GM12865 (cell line): ENCODE measurements around the gene PCDHGB7.
"Not testable (repeated sequence)": the region's sequence is repeated elsewhere in the genome, so short reads cannot be mapped to it uniquely, and the experiment has no call there.

Experiments
- DNase-seq: peaks from one replicate; pipeline ENCODE4 v3.0.0; 2010; ENCODE audit warnings: low read depth
- H3K4me3 ChIP-seq: 2 replicates; pipeline ENCODE4 v1.5.1; 2011; ENCODE audit warnings: mild to moderate bottlenecking, low read depth, low read length, control low read depth
- TF ChIP-seq, protein P1 (sequence below): IDR thresholded peaks from 2 replicates; pipeline ENCODE4 v1.5.1; 2011; ENCODE audit warnings: low read length, control low read depth, low read depth, inconsistent platforms; ENCODE audit not compliant: insufficient read depth; ENCODE audit errors: missing control alignments

Gene PCDHGB7

DNA sequence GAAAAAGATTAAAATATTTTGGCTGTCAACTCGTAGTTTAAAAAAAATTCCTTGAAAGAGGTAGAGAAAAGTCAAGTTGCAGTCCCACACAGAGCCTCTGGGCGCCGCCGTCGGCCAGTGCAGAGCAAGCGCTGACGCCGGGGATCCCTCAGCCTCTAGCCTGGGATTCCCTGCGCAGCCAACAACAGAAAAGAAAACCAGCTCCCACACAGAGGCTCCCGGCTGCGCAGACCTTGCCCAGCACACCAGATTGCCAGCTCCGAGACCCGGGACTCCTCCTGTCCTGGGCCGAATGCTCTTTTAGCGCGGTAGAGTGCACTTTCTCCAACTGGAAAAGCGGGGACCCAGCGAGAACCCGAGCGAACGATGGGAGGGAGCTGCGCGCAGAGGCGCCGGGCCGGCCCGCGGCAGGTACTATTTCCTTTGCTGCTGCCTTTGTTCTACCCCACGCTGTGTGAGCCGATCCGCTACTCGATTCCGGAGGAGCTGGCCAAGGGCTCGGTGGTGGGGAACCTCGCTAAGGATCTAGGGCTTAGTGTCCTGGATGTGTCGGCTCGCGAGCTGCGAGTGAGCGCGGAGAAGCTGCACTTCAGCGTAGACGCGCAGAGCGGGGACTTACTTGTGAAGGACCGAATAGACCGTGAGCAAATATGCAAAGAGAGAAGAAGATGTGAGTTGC, at the start of gene PCDHGB7:
TSS of gene PCDHGB7 (plus strand) at position 184 of the 679 bp plus-strand sequence. CDS start at position 367, 183 bp downstream.
- TF ChIP-seq, protein P1, sequence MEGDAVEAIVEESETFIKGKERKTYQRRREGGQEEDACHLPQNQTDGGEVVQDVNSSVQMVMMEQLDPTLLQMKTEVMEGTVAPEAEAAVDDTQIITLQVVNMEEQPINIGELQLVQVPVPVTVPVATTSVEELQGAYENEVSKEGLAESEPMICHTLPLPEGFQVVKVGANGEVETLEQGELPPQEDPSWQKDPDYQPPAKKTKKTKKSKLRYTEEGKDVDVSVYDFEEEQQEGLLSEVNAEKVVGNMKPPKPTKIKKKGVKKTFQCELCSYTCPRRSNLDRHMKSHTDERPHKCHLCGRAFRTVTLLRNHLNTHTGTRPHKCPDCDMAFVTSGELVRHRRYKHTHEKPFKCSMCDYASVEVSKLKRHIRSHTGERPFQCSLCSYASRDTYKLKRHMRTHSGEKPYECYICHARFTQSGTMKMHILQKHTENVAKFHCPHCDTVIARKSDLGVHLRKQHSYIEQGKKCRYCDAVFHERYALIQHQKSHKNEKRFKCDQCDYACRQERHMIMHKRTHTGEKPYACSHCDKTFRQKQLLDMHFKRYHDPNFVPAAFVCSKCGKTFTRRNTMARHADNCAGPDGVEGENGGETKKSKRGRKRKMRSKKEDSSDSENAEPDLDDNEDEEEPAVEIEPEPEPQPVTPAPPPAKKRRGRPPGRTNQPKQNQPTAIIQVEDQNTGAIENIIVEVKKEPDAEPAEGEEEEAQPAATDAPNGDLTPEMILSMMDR, result peak; percentile 72
- peak; percentile 82 for DNase-seq
- peak within 1 kb of the TSS; percentile 54 for H3K4me3 ChIP-seq

DNA sequence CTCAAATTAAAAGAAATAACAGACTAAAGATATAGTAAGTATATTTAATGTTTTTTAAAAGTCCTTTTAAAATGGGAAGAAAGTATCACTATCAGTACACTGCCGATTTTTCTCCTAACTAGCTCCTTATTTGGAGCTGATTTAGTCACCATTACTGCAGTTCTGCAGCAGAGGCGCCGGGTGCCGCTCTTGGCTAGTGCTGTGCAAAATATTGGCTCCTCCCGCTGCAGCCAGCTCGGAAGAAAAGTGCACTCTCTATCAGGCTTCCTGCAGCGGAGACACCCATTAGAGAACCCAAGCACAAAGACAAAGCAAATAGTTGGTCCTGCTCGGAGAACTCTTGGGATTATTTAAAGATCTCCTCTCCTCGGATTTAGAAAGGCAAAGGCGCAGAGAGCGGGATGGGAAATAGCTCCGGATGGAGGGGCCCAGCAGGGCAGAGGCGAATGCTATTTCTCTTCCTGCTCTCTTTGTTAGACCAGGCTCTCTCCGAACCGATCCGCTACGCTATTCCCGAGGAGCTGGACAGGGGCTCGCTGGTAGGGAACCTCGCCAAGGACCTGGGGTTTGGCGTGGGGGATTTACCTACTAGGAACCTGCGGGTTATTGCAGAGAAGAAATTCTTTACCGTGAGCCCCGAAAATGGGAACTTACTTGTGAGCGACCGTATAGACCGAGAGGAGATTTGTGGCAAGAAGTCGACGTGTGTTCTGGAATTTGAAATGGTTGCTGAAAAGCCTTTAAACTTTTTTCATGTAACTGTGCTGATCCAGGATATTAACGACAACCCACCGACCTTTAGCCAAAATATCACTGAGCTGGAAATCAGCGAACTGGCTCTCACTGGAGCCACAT, 47.3 kb upstream of the PCDHGB7 start, which contains the start of gene PCDHGB3:
TSS of gene PCDHGB3 (plus strand) at position 249 of the 855 bp plus-strand sequence. CDS start at position 402, 153 bp downstream.
- peak; percentile 83 for DNase-seq
- H3K4me3 ChIP-seq, result peak within 1 kb of the TSS; percentile 59
- TF ChIP-seq, protein P1, result peak; percentile 51

DNA sequence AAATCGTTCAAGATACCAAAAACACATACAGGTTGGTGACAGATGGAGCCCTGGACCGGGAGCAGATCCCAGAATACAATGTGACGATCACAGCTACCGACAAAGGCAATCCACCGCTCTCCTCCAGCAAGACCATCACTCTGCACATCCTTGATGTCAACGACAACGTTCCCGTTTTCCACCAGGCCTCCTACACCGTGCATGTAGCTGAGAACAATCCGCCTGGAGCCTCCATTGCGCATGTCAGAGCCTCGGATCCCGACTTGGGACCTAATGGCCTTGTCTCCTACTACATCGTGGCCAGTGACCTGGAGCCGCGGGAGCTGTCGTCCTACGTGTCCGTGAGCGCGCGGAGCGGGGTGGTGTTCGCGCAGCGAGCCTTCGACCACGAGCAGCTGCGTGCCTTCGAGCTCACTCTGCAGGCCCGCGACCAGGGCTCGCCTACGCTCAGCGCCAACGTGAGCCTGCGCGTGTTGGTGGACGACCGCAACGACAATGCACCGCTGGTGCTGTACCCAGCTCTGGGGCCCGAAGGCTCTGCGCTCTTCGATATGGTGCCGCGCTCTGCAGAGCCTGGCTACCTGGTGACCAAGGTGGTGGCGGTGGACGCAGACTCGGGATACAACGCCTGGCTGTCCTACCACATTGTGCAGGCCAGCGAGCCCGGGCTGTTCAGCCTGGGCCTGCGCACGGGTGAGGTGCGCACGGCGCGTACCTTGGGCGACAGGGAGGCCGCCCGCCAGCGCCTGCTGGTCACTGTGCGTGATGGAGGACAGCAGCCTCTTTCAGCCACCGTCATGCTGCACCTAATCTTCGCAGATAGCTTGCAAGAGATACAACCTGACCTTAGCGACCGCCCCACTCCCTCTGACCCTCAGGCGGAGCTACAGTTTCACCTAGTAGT, 45.7 kb upstream of the PCDHGB7 start:
- DNase-seq, result no peak

GRCh38 chr5:141373673-141374317, 43.7 kb upstream of the PCDHGB7 start, which contains the start of gene PCDHGA6:
PCDHGA6 (plus strand) TSS chr5:141373891; CDS start chr5:141374084, 193 bp downstream.
- DNase-seq, result no peak
- no peak within 1 kb of the TSS for H3K4me3 ChIP-seq

More for the DNA sequence above, 45.7 kb upstream of the PCDHGB7 start:
- TF ChIP-seq, protein P1, result no peak
- no peak overlapping the region for H3K4me3 ChIP-seq

GRCh38 chr5:141374627-141375026, 42.9 kb upstream of the PCDHGB7 start:
- H3K4me3 ChIP-seq, result no peak overlapping the region
- DNase-seq, result no peak
- TF ChIP-seq, protein P1, result no peak

More at GRCh38 chr5:141373673-141374317, 43.7 kb upstream of the PCDHGB7 start, which contains the start of gene PCDHGA6:
- TF ChIP-seq, protein P1, result peak; percentile 28

- H3K4me3 ChIP-seq, DNase-seq: not testable (repeated sequence)
Observed at GRCh38 chr5:141375444-141376155, 41.9 kb upstream of the PCDHGB7 start.
